Endodermal cell (in vitro differentiated cells): ENCODE data around the gene MADD. TPM values are rescaled to one million over a fixed set of nuclear protein-coding genes. Genes with fewer than 3 reads are reported as not detected.
A peak's percentile ranks its signal among the peaks of the same experiment; 100 is the strongest.

Source experiments
- DNase-seq: peaks from one replicate; pipeline ENCODE4 v3.0.0-alpha.2; 2017
- H3K27ac ChIP-seq: 2 replicates; pipeline ENCODE4 v1.5.1; 2013; ENCODE audit warnings: mild to moderate bottlenecking, low read depth, low read length, moderate library complexity
- H3K27me3 ChIP-seq: 2 replicates; pipeline ENCODE4 v1.6.1; 2013; ENCODE audit warnings: mild to moderate bottlenecking, low read length, moderate library complexity; ENCODE audit not compliant: insufficient read depth, control insufficient read depth, poor library complexity, severe bottlenecking
- H3K36me3 ChIP-seq: 2 replicates; pipeline ENCODE4 v1.7.0; 2013; ENCODE audit warnings: mild to moderate bottlenecking, low read length, moderate library complexity; ENCODE audit not compliant: control insufficient read depth, insufficient read depth
- H3K4me1 ChIP-seq: one replicate; pipeline ENCODE4 v1.7.0; 2013; ENCODE audit warnings: low read length; ENCODE audit not compliant: control insufficient read depth, insufficient read depth
- H3K4me3 ChIP-seq: 2 replicates; pipeline ENCODE4 v1.5.1; 2013; ENCODE audit warnings: mild to moderate bottlenecking, low read length, moderate library complexity
- H3K9ac ChIP-seq: 2 replicates; pipeline ENCODE4 v1.6.1; 2013; ENCODE audit warnings: mild to moderate bottlenecking, low read length, moderate library complexity; ENCODE audit not compliant: poor library complexity, severe bottlenecking; ENCODE audit errors: extremely low read depth
- H3K9me3 ChIP-seq: 2 replicates; pipeline ENCODE4 v1.6.1; 2013; ENCODE audit warnings: mild to moderate bottlenecking, low read length, moderate library complexity; ENCODE audit not compliant: control insufficient read depth
- H3K27ac Mint-ChIP-seq: 2 replicates; pipeline ENCODE4 v1.8.0; 2020; ENCODE audit warnings: mixed read lengths
- H3K27me3 Mint-ChIP-seq: 2 replicates; pipeline ENCODE4 v1.8.0; 2021; ENCODE audit warnings: mild to moderate bottlenecking, mixed read lengths; ENCODE audit not compliant: insufficient read depth
- H3K36me3 Mint-ChIP-seq: 2 replicates; pipeline ENCODE4 v1.8.0; 2020; ENCODE audit warnings: low read depth, mixed read lengths
- H3K4me1 Mint-ChIP-seq: 2 replicates; pipeline ENCODE4 v1.8.0; 2020; ENCODE audit warnings: mixed read lengths
- H3K4me3 Mint-ChIP-seq: 2 replicates; pipeline ENCODE4 v1.8.0; 2020; ENCODE audit warnings: mild to moderate bottlenecking, moderate library complexity, mixed read lengths
- H3K9me3 Mint-ChIP-seq: 2 replicates; pipeline ENCODE4 v1.8.0; 2020; ENCODE audit warnings: mild to moderate bottlenecking, mixed read lengths
- WGBS, 2 experiments: methylation state at CpG; one replicate each; pipeline versions ENCODE4 v1.1.5 to v1.1.7; 2013; ENCODE audit warnings: missing lambda C conversion rate in 2 of 2, mixed read lengths in 1 of 2; ENCODE audit not compliant: insufficient coverage in 1 of 2, insufficient read length in 1 of 2; 5-methylcytosine and 5-hydroxymethylcytosine counted together
- total RNA-seq, 2 donors: library from RNA; stranded (reverse); fragmentation: NEBNext Ultra II Directional in 1 of 2; extraction: Animal tissue kit (Norgen Biotek cat#: 25700) in 1 of 2; gene quantifications; 2 replicates in 1 of 2; 3 replicates in 1 of 2; pipeline ENCODE4 v1.2.1, GENCODE V29; 2021
- TF ChIP-seq, protein P1 (sequence below): fragments of 200-600 bp; sonication (generic); conservative IDR thresholded peaks from 2 replicates; pipeline ENCODE4 v1.5.0; 2021; ENCODE audit warnings: antibody characterized with exemption, mild to moderate bottlenecking

MADD gene
- total RNA-seq, 2 donors from 2014 or later: 30.2 to 36.0 TPM

- no peaks in the 10 kb centered on the region for H3K36me3 Mint-ChIP-seq
- Histone ChIP-seq H3K4me3 (no peak overlapping the region), H3K36me3 (no peaks in the 10 kb centered on the region), H3K9me3 (no peaks in the 10 kb centered on the region), H3K9ac (no peak overlapping the region), H3K27ac (no peak overlapping the region), H3K27me3 (no peaks in the 10 kb centered on the region), H3K4me1 (no peaks in the 10 kb centered on the region)
- H3K4me1 Mint-ChIP-seq: no peaks in the 10 kb centered on the region
- TF ChIP-seq, protein P1, sequence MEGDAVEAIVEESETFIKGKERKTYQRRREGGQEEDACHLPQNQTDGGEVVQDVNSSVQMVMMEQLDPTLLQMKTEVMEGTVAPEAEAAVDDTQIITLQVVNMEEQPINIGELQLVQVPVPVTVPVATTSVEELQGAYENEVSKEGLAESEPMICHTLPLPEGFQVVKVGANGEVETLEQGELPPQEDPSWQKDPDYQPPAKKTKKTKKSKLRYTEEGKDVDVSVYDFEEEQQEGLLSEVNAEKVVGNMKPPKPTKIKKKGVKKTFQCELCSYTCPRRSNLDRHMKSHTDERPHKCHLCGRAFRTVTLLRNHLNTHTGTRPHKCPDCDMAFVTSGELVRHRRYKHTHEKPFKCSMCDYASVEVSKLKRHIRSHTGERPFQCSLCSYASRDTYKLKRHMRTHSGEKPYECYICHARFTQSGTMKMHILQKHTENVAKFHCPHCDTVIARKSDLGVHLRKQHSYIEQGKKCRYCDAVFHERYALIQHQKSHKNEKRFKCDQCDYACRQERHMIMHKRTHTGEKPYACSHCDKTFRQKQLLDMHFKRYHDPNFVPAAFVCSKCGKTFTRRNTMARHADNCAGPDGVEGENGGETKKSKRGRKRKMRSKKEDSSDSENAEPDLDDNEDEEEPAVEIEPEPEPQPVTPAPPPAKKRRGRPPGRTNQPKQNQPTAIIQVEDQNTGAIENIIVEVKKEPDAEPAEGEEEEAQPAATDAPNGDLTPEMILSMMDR: no peak
- 90 to 96% methylated on average over 18 to 24 of the region's 24 CpGs for WGBS, 2 experiments
- H3K27ac Mint-ChIP-seq: no peak overlapping the region
- H3K9me3 Mint-ChIP-seq: no peaks in the 10 kb centered on the region
- no peak for DNase-seq
- no peaks in the 10 kb centered on the region for H3K27me3 Mint-ChIP-seq
- no peak overlapping the region for H3K4me3 Mint-ChIP-seq
These were observed 72.3 kb downstream of the MADD start for GRCh38 chr11:47342036-47342803.

- DNase-seq: no peak
- H3K9ac ChIP-seq: no peak overlapping the region
- H3K9me3 ChIP-seq: no peaks in the 10 kb centered on the region
- no peaks in the 10 kb centered on the region for H3K27me3 ChIP-seq
- no peak overlapping the region for H3K4me3 ChIP-seq
- Mint-ChIP-seq H3K36me3 (no peaks in the 10 kb centered on the region), H3K27me3 (no peaks in the 10 kb centered on the region), H3K4me3 (no peak overlapping the region), H3K27ac (no peak overlapping the region), H3K4me1 (no peaks in the 10 kb centered on the region), H3K9me3 (no peaks in the 10 kb centered on the region)
- H3K4me1 ChIP-seq: no peaks in the 10 kb centered on the region
- WGBS, 2 experiments: 96% methylated on average over 13 to 15 of the region's 15 CpGs
- TF ChIP-seq, protein P1: no peak
- no peaks in the 10 kb centered on the region for H3K36me3 ChIP-seq
- no peak overlapping the region for H3K27ac ChIP-seq
These were observed 72.9 kb downstream of the MADD start for GRCh38 chr11:47342854-47343253.

DNA sequence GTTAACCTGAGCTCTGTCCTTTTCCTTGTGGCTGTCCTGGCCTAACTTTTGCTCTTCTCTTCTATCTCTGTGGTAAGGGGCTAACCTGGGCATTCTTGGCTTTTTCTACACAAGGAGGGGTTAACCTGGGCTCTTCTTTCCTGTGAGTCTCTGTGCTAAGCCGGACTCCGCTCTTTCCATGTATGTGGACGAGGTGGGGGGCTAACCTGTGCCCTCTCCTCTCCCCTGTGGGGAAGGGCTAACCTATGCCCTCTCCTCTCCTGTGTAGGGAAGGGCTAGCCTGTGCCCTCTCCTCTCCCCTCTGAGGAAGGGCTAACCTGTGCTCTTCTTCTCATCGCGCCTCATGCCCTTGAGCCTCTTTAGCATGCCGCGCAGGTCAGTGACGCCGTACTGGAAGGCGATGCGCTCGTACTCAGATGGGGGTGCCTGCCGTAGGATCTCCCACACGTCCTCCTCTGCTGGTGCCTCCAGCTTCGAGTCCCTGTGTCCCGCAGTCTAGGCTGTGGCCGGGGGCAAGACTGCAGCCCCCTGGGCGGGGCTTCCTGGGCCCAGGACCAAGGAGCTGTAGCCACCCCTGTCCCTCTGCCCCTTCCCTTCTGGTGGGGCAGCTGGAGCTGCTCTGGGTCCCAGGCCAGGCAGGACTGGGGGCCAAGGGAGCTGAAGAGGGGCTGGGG is 76.1 kb downstream of the MADD start:
- DNase-seq: peak; percentile 41
- Histone ChIP-seq H3K36me3 (no peaks in the 10 kb centered on the region), H3K4me3 (no peak overlapping the region), H3K27me3 (no peaks in the 10 kb centered on the region), H3K9me3 (no peaks in the 10 kb centered on the region), H3K4me1 (no peaks in the 10 kb centered on the region), H3K9ac (no peak overlapping the region), H3K27ac (no peak overlapping the region)
- 89 to 92% methylated on average over 16 to 18 of the region's 18 CpGs for WGBS, 2 experiments
- Mint-ChIP-seq H3K27me3 (no peaks in the 10 kb centered on the region), H3K36me3 (no peaks in the 10 kb centered on the region), H3K4me3 (no peak overlapping the region), H3K9me3 (no peaks in the 10 kb centered on the region), H3K4me1 (peaks cover 8% of the 10 kb centered on the region), H3K27ac (no peak overlapping the region)
- TF ChIP-seq, protein P1: no peak
